CD4-positive, alpha-beta T cell treated with Interleukin-6 for 4 hours (primary cell): ENCODE measurements around the gene SPCS3.

Experiments
- DNase-seq: peaks from one replicate; pipeline ENCODE4 v3.0.0-alpha.2; 2020; ENCODE audit warnings: mixed read lengths

SPCS3 gene

DNA sequence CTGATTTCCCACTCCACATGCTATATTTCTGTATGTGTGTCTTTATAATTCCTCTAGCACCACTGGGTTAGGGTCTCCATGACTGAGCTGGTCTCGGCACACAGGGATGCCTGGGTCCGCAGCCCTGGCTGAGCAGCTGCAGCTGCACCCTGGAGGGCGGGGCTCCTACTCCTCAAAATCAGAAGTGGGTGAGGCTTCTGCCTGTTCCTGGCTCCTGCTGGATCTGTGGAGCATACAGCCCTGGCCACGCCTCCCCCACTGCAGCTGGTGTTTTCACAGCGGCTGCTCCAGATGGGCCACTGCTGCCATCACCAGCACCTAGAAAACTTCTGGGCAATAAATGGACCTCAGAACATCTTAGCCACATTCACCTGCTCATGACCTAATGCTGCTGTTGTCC is 30.9 kb downstream of the SPCS3 start:
- no peak for DNase-seq

DNA sequence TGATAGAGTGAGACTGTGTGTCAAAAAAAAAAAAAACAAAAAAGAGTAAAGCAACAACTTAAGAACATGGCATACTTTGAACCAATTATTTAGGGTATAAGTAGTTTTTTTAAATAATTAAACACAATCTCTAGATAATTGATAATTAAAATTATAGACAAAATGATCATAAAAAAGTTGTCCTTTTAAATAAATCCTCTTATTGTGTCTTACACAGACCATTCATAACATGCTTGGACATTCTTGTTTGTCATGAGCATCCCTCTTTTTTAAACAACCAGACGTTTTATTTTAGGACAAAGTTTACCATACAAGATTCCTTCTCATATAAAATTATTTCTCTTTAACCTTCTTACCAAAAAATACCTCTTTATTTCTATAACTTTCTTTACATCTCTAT is 35.1 kb downstream of the SPCS3 start:
- DNase-seq, result no peak

DNA sequence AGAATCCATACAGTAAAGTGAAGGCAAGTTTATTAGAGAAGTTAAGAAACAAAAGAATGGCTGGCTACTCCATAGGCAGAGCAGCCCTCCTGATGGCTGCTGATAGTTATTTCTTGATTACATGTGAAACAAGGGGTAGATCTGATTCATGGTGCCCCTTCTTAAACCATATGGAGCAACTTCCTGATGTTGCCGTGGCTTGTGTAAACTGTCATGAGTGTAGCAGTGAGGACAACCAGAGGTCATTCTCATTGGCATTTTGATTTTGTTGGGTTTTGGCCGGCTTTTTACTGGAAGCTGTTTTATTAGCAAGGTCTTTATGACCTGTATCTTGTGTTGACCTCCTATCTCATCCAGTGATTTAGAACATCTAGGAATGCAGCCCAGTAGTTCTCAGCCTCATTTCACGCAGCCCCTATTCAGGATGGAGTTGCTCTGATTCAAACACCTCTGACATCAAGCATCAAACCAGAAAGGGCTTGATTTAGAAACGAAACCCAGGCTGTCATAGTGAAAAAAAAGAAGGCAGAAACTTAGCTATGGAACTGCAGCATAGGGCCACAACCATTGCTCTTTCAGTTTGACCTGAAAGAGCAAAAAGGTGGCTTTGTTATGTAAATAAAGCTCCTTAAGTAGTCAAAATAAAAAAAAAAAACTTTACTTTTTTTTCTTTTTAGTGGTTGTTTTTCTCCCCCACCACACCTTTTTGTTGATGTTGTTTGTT is 37.8 kb downstream of the SPCS3 start:
- DNase-seq, result no peak

DNA sequence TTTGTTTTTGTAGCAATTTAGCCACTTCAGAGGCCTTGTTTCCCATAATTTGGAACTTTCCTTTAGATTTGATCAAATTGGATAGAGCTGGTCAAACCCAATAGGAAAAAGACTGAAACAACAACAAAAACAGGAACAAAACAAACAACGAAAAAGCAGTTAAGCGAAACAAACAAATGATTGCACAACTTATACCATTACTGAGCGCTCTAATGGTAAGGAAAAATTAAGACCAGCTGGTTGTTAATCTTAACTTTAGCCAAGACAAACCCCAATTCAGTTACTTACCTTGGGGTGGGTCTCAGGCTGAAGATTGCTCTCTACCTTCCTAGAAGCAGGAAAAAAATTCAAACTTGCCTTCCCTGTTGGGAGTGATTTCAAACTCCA is 38.3 kb downstream of the SPCS3 start:
- no peak for DNase-seq

DNA sequence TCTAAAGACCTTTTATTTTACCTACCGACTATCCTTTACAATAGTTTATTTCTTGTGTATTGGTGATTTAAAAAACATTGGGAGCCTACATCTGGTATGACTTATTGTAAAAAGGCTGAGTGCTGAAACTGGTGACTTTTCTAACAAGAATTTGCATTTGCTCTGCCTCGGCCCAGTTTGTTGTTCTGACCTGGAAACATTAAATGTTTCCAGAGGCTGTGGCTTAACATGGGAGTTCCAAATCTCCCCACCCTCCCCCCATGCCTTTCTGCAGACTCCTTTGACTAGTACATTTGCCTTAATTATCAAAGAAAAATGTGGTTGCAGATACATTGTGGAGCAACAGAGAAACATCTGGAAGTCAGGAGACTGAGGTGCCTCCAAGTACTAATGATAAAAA is 39.8 kb downstream of the SPCS3 start:
- no peak for DNase-seq

DNA sequence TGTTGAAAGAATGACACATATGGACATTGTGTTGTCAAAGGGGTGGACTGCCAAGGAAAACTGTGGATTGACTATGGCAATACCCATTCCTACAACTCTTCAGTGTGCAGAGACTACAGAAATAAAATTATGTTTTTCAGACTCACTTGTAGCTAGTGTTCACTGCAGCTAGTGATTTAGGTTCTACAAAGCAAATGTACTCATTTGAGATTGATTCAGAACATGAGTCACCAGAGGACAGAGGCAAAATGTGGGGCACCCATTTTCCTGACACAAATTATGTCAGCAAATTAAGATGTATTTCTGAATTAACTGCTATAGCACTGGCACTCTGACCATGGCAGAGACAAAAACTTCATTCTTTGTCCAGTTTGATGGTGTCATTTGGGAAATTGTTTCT is 40.7 kb downstream of the SPCS3 start:
- DNase-seq, result no peak

DNA sequence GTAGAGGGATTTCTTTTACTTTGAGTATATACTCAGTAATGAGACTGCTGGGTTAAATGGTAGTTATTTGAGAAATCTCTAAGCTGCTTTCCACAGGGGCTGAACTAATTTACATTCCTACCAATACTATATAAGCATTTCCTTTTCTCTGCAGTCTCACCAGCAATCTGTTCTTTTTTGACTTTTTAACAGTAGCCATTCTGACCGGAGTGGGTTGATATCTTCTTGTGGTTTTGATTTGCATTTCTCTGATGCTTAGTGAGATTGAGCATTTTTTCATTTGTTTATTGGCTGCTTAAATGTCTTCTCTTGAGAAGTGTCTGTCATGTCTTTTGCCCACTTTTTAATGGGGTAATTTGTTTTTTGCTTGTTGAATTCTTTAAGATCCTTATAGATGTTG is 43.3 kb downstream of the SPCS3 start:
- DNase-seq, result no peak

DNA sequence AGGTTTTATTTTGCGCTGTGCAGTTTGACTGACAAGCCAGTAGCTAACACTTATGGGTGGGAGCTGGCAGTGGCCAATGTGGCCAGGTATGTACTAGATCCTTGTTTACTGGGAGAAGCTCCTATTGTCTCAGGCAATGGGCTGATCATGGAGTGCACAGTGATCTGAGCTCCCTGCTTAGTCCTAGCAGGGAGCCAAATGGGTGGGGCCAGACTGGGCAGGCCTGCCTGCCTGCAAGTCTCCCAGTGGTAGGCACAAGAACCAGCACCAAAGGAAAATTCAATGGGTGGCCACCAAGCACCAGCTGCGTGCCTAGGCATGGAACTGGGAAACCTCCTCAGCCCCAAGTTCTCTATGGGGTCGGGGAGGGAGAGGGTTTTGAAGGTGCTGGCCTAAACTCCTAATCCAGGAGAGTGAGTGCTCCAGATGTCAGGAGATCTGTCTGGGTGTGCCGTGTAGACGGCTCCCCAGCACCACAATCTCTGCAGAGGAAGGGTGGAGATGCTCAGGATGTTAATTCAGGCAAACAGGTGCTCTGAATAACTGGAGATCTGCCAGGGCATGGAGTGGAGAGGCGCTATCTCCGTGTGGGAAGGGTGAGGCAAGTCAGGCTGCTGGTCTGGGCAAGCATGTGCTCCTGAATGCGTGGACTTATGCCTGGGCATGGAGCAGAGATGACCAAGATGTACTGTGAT is 48.2 kb downstream of the SPCS3 start:
- DNase-seq, result no peak

DNA sequence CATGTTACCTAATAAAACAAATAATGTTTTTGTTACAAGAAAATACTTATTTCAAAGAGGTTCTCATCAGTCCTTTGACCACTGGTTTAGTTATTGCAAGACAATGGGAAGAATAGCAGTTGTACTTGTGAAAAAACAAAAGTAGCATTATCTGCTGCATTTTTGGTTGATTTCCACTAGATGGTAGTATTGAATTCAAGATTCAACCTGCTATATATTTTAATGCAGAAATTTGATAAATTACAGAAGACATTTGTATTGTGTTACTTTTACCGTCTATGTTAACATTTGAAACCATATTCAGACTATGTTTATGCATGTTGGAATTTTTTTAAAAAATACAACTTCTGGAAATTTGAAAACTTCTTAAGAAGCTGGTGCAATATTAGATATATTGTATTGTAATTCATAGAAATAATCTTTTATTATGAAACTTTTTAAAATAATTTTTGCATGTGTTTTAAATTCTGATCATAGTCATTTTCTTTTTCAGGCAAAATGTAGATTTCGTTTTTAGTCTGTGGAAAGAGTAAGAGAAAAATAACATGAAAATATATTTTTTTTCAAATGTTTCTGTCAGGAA is 56.4 kb downstream of the SPCS3 start:
- DNase-seq, result no peak

DNA sequence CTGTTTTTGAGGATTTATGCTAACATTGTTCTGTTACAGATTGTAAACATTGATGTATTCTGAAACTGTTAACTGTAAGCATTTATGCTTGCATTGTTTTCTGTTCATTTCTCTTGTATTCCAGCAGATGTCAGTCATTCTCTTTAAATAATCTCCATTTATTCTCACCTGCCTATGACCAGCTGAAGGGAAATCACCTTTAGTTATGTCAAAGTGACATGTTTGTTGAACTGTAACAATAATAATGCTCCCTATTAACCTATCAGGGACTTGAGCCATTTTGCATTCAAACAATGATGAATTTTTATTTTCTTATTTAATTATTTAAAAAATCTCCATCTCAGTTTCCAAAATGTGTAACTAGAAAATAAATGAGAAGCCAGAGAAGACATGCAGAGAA is 58.0 kb downstream of the SPCS3 start:
- DNase-seq, result no peak

DNA sequence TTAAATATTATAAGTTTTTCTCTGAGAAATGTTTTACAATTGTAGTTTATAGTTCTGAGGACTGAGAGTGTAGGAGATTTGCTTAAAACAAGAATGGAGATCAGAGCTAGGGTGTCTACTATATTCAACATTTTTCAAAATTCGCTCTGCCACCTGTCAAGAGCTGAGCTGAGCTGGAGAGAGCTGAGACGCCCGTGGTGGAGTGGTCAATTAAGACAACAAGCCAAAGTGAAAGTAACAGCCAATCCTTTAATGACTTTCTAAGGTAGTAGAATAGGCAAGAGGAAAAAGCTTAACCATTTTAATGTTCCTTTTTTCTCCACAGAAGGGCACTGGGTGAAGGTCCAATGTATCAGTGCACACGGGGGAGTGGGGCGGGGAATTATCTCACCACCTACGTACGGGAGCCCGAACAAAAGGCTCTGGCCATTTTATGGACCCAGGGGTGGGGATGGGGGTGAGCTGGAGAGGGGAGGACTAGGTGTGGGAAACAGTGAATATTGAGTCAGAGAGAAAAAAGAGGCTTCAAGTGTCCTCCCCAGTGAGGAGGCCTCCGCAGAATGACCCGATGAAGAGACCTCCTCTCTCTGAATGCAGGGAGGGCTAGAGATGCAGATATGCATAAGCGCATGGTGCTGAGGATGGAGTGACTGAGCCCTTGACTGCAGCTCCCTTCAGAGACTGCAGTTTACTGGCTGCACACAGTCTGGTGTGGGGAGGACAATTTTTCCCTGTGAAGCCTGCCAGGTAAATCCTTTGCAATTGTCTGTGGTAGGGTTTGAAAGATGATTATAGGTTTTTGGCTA is 60.8 kb downstream of the SPCS3 start:
- no peak for DNase-seq
